HG02973 (cell line): Measurements from ENCODE around the gene MEP1B.
"Not testable (repeated sequence)": the region's sequence is repeated elsewhere in the genome, so short reads cannot be mapped to it uniquely, and the experiment has no call there.

Source experiments
- ATAC-seq: cut with Tn5 transposase; IDR thresholded peaks from one replicate; pipeline ENCODE4 v1.9.1; 2021; ENCODE audit warnings: moderate library complexity; ENCODE audit not compliant: unreplicated experiment

Gene MEP1B

DNA sequence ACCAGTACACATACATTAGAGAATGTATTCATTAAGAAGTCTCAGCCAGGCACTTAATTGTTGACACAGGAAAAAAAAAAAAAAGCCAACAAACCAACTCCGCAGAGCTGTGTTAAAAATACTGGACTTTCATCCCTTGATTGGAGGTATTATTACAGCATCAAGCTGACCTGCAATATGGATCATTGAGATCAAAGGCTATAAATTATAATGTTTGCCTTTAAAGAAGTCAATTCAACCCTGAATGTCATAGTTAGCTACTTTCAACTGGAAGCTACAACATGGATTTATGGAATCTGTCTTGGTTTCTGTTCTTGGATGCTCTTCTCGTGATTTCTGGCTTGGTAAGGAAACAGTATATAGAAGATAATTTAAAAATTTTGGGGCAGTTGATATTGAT lies at the start of gene MEP1B:
Gene MEP1B (plus strand): TSS at position 250 of the 400 bp plus-strand sequence. CDS start 32 bp downstream, at position 282.
- no peak for ATAC-seq

DNA sequence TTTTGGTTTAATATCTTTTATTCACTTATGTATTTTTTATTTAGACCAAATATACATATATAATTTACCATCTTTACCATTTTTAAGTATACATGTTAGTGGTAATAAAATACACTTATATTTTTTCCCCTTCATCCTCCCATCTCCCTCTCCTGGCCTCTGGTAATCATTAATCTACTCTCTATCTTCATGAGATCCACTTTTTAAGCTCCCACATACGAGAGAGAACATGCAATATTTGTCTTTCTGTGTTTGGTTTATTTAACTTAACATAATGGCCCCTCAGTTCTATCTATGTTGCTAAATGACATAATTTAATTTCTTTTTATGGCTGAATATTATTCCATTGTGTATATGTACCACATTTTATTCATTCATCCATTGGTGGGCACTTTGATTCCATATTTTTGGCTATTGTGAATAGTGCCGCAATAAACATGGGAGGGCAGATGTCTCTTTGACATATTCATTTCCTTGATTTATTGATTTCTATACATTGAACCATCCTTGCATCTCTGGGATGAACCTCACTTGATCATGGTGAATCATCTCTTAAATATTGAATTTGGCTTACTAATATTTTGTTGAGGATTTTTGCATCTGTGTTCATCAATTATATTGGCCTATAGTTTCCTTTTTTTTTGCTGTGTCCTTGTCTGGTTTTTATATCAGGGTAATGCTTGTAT lies 41.5 kb upstream of the MEP1B start:
- no peak for ATAC-seq

GRCh38 chr18:32152705-32153448 lies 37.0 kb upstream of the MEP1B start:
- ATAC-seq: peak; percentile 87

- ATAC-seq: no peak
Observed at GRCh38 chr18:32156855-32157254, 33.0 kb upstream of the MEP1B start.

DNA sequence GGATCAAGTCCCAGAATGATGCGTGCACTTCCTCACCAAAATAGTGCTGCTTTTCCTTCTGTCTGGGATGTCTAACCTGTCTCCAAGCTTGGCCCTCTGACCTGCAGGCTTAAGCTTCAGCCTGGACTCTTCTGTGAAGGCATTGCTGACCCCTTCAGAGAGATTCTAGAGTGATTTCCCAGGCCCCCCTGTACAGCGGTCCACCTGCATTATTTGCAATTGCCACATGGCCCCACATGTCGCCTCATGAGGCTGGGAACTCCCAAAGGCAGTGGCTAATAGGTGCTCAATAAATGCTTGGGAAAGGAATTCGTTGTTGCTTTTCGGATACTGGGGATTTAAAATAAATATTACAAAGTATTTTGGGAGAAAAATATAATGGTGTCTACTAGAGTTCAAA lies 32.3 kb upstream of the MEP1B start:
- no peak for ATAC-seq

DNA sequence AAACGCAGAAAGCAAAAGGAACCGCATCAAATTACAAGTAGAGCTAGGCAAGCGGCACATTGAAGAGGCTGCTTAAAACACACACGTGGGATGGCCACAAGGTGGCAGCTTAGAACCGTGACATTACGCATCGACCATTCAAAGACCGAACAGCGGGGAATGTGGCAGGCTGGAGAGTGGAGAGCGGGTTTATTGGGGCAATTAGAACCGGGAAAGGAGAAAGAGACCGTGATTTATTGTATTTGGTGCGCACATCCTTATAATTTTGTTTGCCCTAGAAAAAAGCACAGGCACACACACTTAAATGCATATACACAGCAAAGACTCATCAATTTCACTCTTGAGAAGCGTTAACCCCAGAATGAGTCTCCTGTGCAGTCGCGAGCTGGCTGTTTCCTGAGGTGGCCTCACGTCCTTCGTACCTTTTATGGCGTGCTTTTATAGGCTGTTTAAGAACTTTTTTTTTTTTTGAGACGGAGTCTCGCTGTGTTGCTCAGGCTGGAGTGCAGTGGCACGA lies 31.7 kb upstream of the MEP1B start:
- ATAC-seq: peak; percentile 90

DNA sequence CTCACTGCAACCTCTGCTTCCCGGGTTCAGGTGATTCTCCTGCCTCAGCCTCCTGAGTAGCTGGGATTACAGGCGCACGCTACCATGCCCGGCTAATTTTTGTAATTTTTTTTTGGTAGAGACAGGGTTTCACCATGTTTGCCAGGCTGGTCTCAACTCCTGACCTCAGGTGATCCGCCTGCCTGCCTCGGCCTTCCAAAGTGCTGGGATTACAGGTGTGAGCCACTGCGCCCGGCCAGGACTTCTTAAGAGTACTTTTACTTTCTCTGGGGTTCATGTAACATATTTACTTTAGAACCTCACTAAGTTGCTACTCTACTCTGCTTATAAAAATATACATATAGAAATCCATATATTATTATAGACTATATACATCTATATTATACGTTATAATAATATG lies 31.2 kb upstream of the MEP1B start:
- ATAC-seq: not testable (repeated sequence)

DNA sequence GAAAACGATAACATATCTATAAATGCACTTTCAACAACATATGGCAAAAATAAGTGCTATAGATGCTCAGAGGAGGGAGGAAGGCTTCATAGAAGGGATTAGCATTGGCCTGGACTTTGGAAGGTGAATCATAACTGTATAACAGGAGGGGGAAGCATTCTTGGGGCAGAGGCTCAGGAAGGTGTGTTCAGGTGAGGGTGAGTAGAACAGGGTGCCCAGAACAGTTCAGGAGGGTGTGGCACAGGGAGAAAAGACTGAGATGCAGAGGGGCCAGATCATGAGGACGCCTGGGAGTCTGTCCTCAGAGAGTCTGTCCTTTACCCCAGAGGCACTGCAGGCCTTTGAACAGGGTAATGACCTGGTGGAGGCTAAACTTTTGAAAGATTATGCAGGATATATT lies 29.3 kb upstream of the MEP1B start:
- no peak for ATAC-seq

- ATAC-seq: no peak
Observed at GRCh38 chr18:32167980-32168730, 21.7 kb upstream of the MEP1B start.

GRCh38 chr18:32173654-32174053 lies 16.2 kb upstream of the MEP1B start:
- no peak for ATAC-seq

DNA sequence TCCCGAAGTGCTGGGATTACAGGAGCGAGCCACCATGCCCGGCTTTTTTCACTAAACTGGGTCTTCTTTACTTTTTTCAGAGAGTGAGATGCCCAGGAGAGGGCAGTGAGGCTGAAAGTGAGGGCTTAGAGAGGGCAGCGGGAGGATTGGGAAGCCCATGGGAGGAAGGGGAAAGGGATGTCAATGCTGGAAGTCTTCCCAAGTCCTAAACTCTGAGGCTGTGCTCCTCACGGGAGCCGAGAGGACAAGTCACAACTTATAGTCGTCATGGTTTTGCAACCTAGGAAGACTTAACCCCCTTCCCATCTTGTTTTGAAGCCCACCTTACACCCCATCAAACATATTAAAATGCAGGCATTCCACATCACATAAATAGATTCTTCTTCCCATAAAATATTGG lies 15.1 kb upstream of the MEP1B start:
- ATAC-seq: no peak

GRCh38 chr18:32175265-32175664 lies 14.6 kb upstream of the MEP1B start:
- no peak for ATAC-seq

DNA sequence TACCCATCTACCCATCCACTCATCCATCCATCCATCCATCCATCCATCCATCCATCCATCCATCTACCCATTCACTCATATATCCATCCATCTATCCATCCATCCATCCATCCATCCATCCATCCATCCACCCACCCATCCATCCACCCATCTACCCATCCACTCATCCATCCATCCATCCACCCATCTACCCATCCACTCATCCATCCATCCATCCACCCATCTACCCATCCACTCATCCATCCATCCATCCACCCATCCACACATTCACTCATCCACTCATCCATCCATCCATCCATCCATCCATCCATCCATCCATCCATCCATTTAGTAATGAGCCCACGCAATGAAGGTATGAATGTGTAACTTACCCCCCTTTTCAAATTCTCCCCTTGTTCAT lies 13.1 kb upstream of the MEP1B start:
- not testable (repeated sequence) for ATAC-seq

- no peak for ATAC-seq
Observed at GRCh38 chr18:32177530-32177929, 12.3 kb upstream of the MEP1B start.

DNA sequence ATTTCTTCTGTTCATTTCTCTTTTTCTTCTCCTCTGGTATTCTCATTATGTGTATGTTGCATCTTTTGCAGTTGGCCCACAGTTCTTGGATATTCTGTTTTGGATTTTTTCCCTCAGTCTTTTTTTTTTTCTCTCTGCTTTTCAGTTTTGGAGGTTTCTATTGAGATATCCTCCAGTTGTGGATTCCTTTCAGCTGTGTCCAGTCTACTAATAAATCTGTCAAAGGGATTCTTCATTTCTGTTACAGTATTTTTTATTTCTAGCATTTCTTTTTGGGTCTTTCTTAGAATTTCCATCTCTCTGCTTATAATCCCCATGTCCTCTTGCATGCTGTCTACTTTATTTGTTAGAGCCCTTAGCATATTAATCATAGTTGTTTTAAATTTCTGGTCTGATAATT lies 6.3 kb upstream of the MEP1B start:
- no peak for ATAC-seq

DNA sequence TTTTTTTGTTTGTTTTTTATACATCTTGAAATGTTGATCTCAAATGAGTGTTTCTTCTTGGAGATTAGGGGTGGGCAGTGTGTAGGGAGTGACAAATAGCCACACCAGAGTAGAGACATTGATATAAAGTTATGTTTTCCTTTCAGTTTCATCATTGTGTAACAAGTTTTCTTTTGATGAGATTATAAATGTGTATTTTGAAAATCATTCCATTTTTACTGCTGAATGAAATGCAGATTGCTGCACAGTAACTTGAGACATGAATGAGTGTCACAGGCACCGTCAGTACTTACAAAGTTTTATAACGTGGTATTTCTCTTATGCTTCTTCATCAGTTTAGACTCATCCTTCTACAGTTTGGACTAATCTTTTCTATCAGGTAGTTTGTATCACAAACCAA lies 370 bp downstream of the MEP1B start:
- no peak for ATAC-seq

DNA sequence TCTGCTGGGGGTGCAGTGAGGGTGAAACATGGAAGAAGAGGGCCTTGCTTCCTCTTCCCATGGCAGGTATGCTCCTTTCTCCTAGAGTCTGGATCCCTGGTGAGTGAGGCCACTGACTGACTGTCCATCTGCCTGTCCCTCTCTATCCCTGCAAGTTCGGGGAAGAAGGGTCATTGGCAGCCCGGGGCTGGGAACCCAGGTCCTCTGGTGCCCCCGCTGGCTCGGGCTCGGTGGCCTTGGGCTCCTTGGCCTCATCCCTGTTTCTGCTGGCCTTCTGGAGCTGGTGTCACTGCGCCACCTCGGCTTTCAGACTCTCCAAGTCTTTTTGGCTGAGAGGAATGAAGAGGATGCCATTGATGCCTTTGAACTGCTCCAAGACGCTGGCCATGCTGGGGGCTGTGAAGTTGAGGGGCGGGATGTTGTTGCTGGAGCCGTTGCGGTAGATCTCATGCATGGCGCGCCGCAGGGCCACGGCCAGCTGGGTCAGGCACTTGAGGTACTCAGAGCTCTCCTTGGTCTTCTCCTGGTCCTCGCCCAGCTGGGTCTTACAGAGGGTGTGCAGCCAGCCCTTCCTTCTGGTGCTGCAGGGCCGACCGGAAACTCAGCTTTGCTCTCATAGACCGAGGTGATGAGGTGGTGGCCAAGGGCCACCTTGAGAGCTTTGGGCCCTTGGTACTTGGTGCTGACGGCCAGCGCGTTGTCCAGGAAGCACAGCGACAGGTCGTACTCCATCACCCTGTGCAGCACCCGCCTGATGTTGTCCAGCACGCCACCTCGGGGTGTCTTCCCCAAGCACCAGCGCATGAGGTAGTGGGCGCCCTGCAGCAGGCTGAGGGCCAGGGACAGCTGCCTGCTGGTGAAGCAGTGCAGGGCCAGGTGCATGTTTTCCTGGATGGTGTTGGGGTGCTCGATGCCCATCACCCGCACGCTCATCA lies 6.3 kb downstream of the MEP1B start:
- no peak for ATAC-seq

DNA sequence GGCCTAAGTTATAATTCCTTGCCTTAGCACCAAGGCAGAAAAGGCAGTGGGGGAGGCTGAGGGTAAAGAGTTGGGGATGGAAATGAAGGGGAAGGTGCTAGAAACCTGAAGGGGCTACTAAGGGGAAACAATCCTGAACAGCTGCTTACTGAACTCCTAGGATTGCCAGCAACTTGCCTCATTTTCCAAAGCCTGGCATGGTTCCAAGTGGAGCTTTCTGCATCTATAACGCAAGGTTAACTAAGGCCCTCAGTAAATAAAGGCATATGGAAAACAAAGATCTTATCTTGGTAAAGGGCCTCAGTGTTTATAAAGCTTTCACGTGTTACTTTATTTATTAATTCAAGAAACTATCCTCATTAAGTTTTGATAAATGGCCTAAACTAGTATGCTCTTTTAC lies 10.9 kb downstream of the MEP1B start:
- ATAC-seq: no peak

DNA sequence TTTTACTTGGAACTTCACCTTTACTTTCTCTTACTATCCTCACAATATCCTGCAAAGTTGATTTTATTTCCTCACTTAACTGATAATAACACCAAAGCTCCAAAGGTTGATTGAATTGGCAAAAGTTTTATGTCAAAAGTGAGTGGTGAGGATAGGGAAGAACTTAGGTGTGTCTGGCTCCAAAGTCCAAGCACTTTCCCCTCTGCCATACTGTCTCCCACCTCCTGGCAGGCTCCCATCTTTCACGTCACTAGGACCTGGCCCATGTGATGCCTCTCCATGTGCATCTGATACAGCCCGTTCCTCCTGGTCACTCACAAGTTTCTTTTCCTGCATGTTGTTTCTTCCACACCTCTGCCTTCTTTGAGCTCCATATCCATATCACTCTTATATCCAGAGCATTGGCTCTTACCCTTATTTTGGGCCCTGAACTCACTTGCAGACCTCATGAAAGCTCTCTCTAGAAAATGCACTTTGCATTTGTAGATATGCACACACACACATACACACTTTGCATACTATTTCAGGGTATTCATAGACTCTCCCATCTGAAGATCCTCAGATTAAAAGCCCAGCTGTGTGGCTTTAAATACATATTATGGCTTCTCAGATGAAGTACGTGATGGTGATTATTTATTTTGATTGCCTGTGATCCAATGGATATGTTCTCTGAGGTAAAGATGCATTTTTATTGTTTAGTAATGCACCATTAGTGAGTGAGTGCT lies 12.3 kb downstream of the MEP1B start:
- ATAC-seq: no peak

GRCh38 chr18:32208023-32208422 lies 18.2 kb downstream of the MEP1B start:
- ATAC-seq: no peak
